Neuron (in vitro differentiated cells): Measurements from ENCODE around the gene CCDC27.

Source experiments
- H2AFZ ChIP-seq: one replicate; pipeline ENCODE4 v1.6.1; 2013; ENCODE audit warnings: low read depth, mild to moderate bottlenecking, inconsistent platforms, low read length, moderate library complexity
- H3K27me3 ChIP-seq: one replicate; pipeline ENCODE4 v1.6.1; 2013; ENCODE audit warnings: low read length; ENCODE audit not compliant: insufficient read depth
- H3K36me3 ChIP-seq: one replicate; pipeline ENCODE4 v1.6.1; 2013; ENCODE audit warnings: low read length; ENCODE audit not compliant: insufficient read depth
- H3K4me1 ChIP-seq: one replicate; pipeline ENCODE4 v1.6.1; 2013; ENCODE audit warnings: low read length; ENCODE audit not compliant: insufficient read depth
- H3K4me3 ChIP-seq: 2 replicates; pipeline ENCODE4 v1.5.1; 2013; ENCODE audit warnings: mild to moderate bottlenecking, low read length, moderate library complexity
- H3K9me3 ChIP-seq: one replicate; pipeline ENCODE4 v1.6.1; 2013; ENCODE audit warnings: low read length

CCDC27 gene

GRCh38 chr1:3783651-3784474 is 31.6 kb downstream of the CCDC27 start:
- H3K27me3 ChIP-seq, result no peaks in the 10 kb centered on the region
- H3K9me3 ChIP-seq, result no peaks in the 10 kb centered on the region
- H3K4me1 ChIP-seq, result no peaks in the 10 kb centered on the region
- no peak overlapping the region for H2AFZ ChIP-seq
- peaks cover 72% of the 10 kb centered on the region for H3K36me3 ChIP-seq
- H3K4me3 ChIP-seq, result no peak overlapping the region

GRCh38 chr1:3785045-3785444 is 32.8 kb downstream of the CCDC27 start:
- Histone ChIP-seq H2AFZ (no peak overlapping the region), H3K4me3 (no peak overlapping the region), H3K36me3 (peaks cover 66% of the 10 kb centered on the region), H3K4me1 (no peaks in the 10 kb centered on the region), H3K27me3 (no peaks in the 10 kb centered on the region), H3K9me3 (no peaks in the 10 kb centered on the region)

- H3K36me3 ChIP-seq, result peaks cover 61% of the 10 kb centered on the region
- no peak overlapping the region for H3K4me3 ChIP-seq
- no peak overlapping the region for H2AFZ ChIP-seq
- H3K27me3 ChIP-seq, result no peaks in the 10 kb centered on the region
- H3K4me1 ChIP-seq, result no peaks in the 10 kb centered on the region
- no peaks in the 10 kb centered on the region for H3K9me3 ChIP-seq
These were observed 33.4 kb downstream of the CCDC27 start for GRCh38 chr1:3785456-3786157.

- Histone ChIP-seq H3K36me3 (peaks cover 52% of the 10 kb centered on the region), H3K4me1 (no peaks in the 10 kb centered on the region), H2AFZ (no peak overlapping the region), H3K4me3 (no peak overlapping the region), H3K9me3 (no peaks in the 10 kb centered on the region), H3K27me3 (no peaks in the 10 kb centered on the region)
These were observed 34.5 kb downstream of the CCDC27 start for GRCh38 chr1:3786468-3787348.

GRCh38 chr1:3787349-3787715 is 35.1 kb downstream of the CCDC27 start:
- H3K36me3 ChIP-seq, result peaks cover 53% of the 10 kb centered on the region
- H3K4me3 ChIP-seq, result no peak overlapping the region
- no peaks in the 10 kb centered on the region for H3K9me3 ChIP-seq
- no peaks in the 10 kb centered on the region for H3K27me3 ChIP-seq
- H2AFZ ChIP-seq, result no peak overlapping the region
- no peaks in the 10 kb centered on the region for H3K4me1 ChIP-seq

GRCh38 chr1:3787745-3788605 is 35.7 kb downstream of the CCDC27 start:
- Histone ChIP-seq H3K27me3 (no peaks in the 10 kb centered on the region), H3K4me3 (no peak overlapping the region), H2AFZ (no peak overlapping the region), H3K36me3 (peaks cover 49% of the 10 kb centered on the region), H3K4me1 (no peaks in the 10 kb centered on the region), H3K9me3 (no peaks in the 10 kb centered on the region)

GRCh38 chr1:3788756-3789420 is 36.6 kb downstream of the CCDC27 start:
- no peak overlapping the region for H2AFZ ChIP-seq
- H3K4me1 ChIP-seq, result peaks cover 4% of the 10 kb centered on the region
- no peak overlapping the region for H3K4me3 ChIP-seq
- H3K27me3 ChIP-seq, result no peaks in the 10 kb centered on the region
- peaks cover 42% of the 10 kb centered on the region for H3K36me3 ChIP-seq
- no peaks in the 10 kb centered on the region for H3K9me3 ChIP-seq

- H2AFZ ChIP-seq, result no peak overlapping the region
- peaks cover 4% of the 10 kb centered on the region for H3K4me1 ChIP-seq
- H3K36me3 ChIP-seq, result peaks cover 36% of the 10 kb centered on the region
- H3K4me3 ChIP-seq, result no peak overlapping the region
- H3K27me3 ChIP-seq, result no peaks in the 10 kb centered on the region
- no peaks in the 10 kb centered on the region for H3K9me3 ChIP-seq
These were observed 37.4 kb downstream of the CCDC27 start for GRCh38 chr1:3789421-3790300.

- no peaks in the 10 kb centered on the region for H3K27me3 ChIP-seq
These were observed 38.3 kb downstream of the CCDC27 start for GRCh38 chr1:3790500-3790923.

GRCh38 chr1:3790952-3791351 is 38.7 kb downstream of the CCDC27 start:
- Histone ChIP-seq H3K9me3 (no peaks in the 10 kb centered on the region), H3K27me3 (no peaks in the 10 kb centered on the region), H3K4me3 (no peak overlapping the region), H3K36me3 (peaks cover 27% of the 10 kb centered on the region), H3K4me1 (peaks cover 11% of the 10 kb centered on the region), H2AFZ (no peak overlapping the region)

More at GRCh38 chr1:3790500-3790923, 38.3 kb downstream of the CCDC27 start:
- Histone ChIP-seq H3K4me3 (no peak overlapping the region), H3K9me3 (no peaks in the 10 kb centered on the region), H3K4me1 (peaks cover 10% of the 10 kb centered on the region), H3K36me3 (peaks cover 28% of the 10 kb centered on the region), H2AFZ (no peak overlapping the region)

GRCh38 chr1:3795453-3796214 is 43.4 kb downstream of the CCDC27 start:
- Histone ChIP-seq H3K4me3 (peak overlapping the region; percentile 78), H3K27me3 (no peaks in the 10 kb centered on the region), H3K9me3 (no peaks in the 10 kb centered on the region), H3K36me3 (peaks cover 7% of the 10 kb centered on the region), H2AFZ (peak overlapping the region; percentile 53), H3K4me1 (peaks cover 11% of the 10 kb centered on the region)
